Small intestine (tissue), 7 donors: ENCODE measurements around the gene RHBDL1. TPM values are rescaled to one million over a fixed set of nuclear protein-coding genes. Genes with fewer than 3 reads are reported as not detected.

Experiments
- DNase-seq, 2 donors: peaks; one replicate each; pipeline versions ENCODE4 v3.0.0 to v3.0.0-alpha.2; 2013
- FAIRE-seq: peaks from 2 replicates; lab custom pipeline; 2012; peaks lifted over from hg19 to GRCh38; lab: Jason Lieb, UNC
- H3K27ac ChIP-seq, 3 donors: one replicate each; pipeline ENCODE4 v1.5.1; 2013; ENCODE audit warnings: low read length in 2 of 3, mild to moderate bottlenecking in 2 of 3, control low read depth in 1 of 3, inconsistent platforms in 1 of 3, low read depth in 1 of 3, moderate library complexity in 1 of 3
- H3K27me3 ChIP-seq, 3 donors: one replicate each; pipeline ENCODE4 v1.6.1; 2013; ENCODE audit warnings: low read length in 3 of 3, inconsistent platforms in 1 of 3; ENCODE audit not compliant: control insufficient read depth in 3 of 3, insufficient read depth in 3 of 3
- H3K36me3 ChIP-seq, 3 donors: one replicate each; pipeline ENCODE4 v1.6.1; 2013; ENCODE audit warnings: low read length in 3 of 3, inconsistent platforms in 1 of 3, low read depth in 1 of 3, mild to moderate bottlenecking in 1 of 3, moderate library complexity in 1 of 3; ENCODE audit not compliant: control insufficient read depth in 3 of 3, insufficient read depth in 2 of 3
- H3K4me1 ChIP-seq, 3 donors: one replicate each; pipeline ENCODE4 v1.6.1; 2013; ENCODE audit warnings: low read length in 2 of 3, inconsistent platforms in 1 of 3, low read depth in 1 of 3, mild to moderate bottlenecking in 1 of 3, moderate library complexity in 1 of 3; ENCODE audit not compliant: control insufficient read depth in 3 of 3, insufficient read depth in 2 of 3
- H3K4me3 ChIP-seq, 3 donors: one replicate each; pipeline ENCODE4 v1.5.1; 2013; ENCODE audit warnings: low read length in 3 of 3, control low read depth in 1 of 3, inconsistent platforms in 1 of 3, low read depth in 1 of 3, mild to moderate bottlenecking in 1 of 3, moderate library complexity in 1 of 3
- H3K9me3 ChIP-seq, 2 donors: one replicate each; pipeline ENCODE4 v1.6.1; 2013; ENCODE audit warnings: low read depth in 1 of 2, low read length in 1 of 2; ENCODE audit not compliant: control insufficient read depth in 2 of 2, insufficient read depth in 1 of 2
- WGBS, 3 donors: extraction: QIAGEN DNeasy Blood & Tissue Kit; methylation state at CpG; one replicate each; pipeline ENCODE4 v1.1.7; 2013; 5-methylcytosine and 5-hydroxymethylcytosine counted together
- polyA plus RNA-seq, 4 donors: library from polyadenylated mRNA; stranded (reverse) in 3 of 4; unstranded in 1 of 4; fragments of 200-250 nt in 3 of 4; fragments of 120-200 nt in 1 of 4; gene quantifications; one replicate each; pipeline versions ENCODE4 v1.2.1 to v1.2.3, GENCODE V29; 2013
- donor health status: healthy with polysubstance abuse.
- donor health status: control.
- donor health status: control.
- donor health status: Bipolar disorder and iron deficiency.
- donor health status: healthy.

The RHBDL1 gene
- polyA plus RNA-seq, 4 donors, result 2.7 to 6.2 (median 4.7) TPM

DNA sequence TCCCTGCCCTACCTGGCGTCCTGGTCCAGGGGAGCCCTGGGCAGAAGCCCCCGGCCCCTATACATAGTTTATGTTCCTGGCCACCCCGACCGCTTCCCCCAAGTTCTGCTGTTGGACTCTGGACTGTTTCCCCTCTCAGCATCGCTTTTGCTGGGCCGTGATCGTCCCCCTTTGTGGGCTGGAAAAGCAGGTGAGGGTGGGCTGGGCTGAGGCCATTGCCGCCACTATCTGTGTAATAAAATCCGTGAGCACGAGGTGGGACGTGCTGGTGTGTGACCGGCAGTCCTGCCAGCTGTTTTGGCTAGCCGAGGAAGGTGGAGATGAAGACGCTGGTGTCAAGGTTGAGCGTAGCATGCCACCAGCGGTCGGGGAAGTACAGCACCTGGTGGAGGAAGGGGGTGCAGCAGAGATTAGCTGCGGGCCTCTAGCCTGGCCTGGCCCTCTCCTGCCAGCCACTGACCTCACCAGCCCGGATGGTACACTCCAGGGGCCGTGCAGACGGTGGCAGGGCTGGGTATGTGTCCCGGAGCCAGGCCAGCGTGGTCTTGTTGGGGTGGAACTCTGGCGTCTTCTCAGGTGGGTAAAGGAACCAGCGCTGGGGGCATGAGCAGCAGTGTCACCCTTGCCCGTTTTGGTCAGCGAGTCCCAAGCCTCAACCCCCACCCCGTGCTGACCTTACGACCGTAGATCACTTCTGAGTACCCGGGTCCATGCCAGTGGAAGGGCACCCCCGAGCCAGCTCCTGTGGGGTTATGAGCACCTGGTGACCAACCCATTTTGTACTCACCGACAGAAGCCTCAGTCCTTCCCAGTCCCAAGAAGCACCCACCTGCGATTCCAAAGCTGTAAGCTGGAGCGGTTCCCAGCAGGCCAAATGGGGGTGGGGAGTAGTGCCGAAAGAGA, 7.3 kb downstream of the RHBDL1 start:
- H3K27ac ChIP-seq, result peak overlapping the region in 1 of 3 donors; percentile 33
- H3K4me1 ChIP-seq, result peaks cover 4 to 28% (median 5%) of the 10 kb centered on the region in 3 donors
- no peak for DNase-seq
- no peaks in the 10 kb centered on the region for H3K27me3 ChIP-seq
- H3K9me3 ChIP-seq, result no peaks in the 10 kb centered on the region
- WGBS, 3 donors, result 66 to 81% (median 74%) methylated on average over 36 of the region's 36 CpGs
- peak overlapping the region in 2 of 3 donors; percentile 52 to 78 for H3K4me3 ChIP-seq
- no peak for FAIRE-seq
- H3K36me3 ChIP-seq, result peaks cover 5 to 58% (median 12%) of the 10 kb centered on the region in 3 donors

DNA sequence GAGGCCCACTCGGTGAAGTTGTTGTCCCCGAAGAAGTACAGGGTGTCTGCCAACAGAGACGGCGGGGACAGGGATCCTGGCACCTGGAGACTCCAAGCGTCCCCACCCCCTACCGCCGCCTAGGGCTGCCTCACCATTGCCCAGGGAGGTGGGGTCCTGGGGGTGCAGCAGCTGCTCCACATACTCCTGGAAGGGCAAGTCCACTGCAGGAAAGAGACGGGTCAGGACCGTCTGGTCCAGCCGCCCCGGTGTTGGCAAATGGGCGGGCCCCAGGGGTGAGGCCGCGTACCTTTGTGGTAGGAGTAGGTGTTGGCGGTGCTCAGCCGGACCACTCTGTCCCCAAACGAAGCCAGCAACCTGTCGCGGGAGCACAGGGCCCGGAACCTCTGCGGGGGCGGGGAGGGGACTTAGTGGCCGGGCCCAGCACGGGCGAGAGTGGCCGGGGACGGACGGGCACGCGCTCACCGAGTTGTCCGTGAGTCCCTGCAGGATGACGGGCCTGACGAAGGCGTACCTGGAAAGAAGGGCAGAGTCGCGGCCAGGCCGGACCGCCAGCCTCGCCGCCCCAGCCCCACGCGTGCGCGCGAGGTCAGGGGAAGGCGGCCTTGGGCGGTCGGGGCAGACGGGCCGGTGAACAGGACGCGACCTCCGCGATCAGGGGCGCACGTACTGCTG, 8.1 kb downstream of the RHBDL1 start:
- H3K27ac ChIP-seq, result peak overlapping the region in 2 of 3 donors; percentile 74 to 77
- 5 to 15% (median 7%) methylated on average over 53 to 57 of the region's 57 CpGs for WGBS, 3 donors
- DNase-seq (peak in 1 of 2 donors; percentile 24), FAIRE-seq (no peak)
- H3K4me1 ChIP-seq, result peaks cover 4 to 28% (median 5%) of the 10 kb centered on the region in 3 donors
- no peaks in the 10 kb centered on the region for H3K9me3 ChIP-seq
- H3K36me3 ChIP-seq, result peaks cover 5 to 63% (median 12%) of the 10 kb centered on the region in 3 donors
- no peaks in the 10 kb centered on the region for H3K27me3 ChIP-seq
- peak overlapping the region; percentile 52 to 78 (median 67) for H3K4me3 ChIP-seq

DNA sequence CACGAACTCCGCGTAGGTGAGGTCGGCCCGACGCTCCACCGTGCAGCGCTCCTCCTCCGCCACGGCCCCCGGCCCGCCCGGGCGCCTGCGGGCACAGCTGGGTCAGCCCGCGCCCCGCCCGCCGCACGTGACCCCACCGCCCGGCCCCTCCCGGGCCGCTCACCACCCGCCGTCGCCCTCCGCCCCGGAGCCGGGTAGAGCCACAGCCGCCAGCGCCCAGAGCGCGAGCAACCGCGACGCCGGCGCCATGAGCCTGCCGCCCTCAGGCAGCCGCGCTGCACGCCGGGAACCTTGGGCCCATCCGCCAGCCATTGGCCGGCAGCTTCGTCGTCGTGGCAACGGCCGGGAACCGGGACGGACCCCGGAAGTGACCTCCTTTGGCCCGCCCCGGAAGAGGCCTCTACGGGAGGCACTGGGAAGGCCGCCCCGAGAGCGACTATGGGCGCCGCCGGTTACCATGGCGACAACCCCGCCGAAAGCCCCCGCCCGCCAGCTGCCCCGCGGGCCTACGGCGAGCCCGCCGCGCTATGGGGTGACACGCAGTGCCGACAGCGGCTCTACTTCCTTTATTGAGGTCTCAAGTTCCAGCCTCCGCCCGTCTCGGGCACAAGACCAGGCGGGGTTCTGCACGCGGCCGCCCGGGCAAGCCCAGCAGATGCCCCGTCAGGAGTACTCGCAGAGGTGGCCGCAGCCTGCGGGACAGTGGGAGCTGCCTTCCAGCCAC, 8.8 kb downstream of the RHBDL1 start, which contains the start of gene JMJD8:
JMJD8 (minus strand) TSS at position 264 of the 724 bp plus-strand sequence; CDS start at position 249, 15 bp downstream.
- peak within 1 kb of the TSS; percentile 55 to 78 (median 67) for H3K4me3 ChIP-seq
- DNase-seq (peak; percentile 96 to 98), FAIRE-seq (no peak)
- H3K27ac ChIP-seq, result peak within 1 kb of the TSS; percentile 69 to 77 (median 74)
- no peaks in the 10 kb centered on the region for H3K27me3 ChIP-seq
- no peaks in the 10 kb centered on the region for H3K9me3 ChIP-seq
- WGBS, 3 donors, result 1 to 3% (median 2%) methylated on average over 60 to 91 of the region's 91 CpGs
- peaks cover 5 to 63% (median 12%) of the 10 kb centered on the region in 3 donors for H3K36me3 ChIP-seq
- peaks cover 4 to 31% (median 7%) of the 10 kb centered on the region in 3 donors for H3K4me1 ChIP-seq

DNA sequence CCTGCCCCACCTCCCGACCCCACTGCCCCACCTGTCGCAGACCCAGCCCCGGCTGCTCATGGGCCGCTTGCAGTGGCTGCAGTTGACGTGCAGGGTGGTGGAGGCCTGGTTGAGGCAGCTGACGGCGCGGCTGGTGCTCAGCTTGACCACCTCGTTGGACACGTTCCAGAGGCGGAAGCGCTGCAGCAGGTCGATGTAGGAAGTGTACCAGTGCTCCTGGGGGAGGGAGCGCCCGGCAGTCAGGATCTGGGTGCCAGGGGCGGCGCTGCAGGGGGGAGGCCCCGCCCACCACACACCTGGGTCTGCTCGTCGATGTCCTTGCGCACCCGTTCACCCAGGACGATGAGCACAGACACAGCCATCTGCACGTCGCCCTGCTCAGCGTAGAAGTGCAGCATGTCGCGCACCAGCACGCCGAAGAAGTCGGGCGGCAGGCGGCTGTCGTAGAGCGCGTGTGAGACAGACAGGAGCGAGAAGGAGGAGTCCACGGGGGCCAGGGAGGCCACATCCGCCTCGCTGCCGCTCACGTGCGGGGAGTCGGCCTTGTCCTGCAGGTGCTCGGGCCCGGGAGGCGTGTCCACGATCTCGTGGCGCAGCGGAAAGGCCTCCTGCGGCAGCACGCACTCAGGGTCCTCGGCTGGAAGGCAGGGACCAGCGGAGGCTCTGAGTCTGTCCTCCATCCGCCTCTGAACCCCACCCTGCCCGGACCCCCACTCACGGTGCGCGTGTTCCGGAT, 9.7 kb downstream of the RHBDL1 start:
- peak overlapping the region in 1 of 3 donors; percentile 78 for H3K4me3 ChIP-seq
- 92 to 93% (median 93%) methylated on average over 59 to 61 of the region's 61 CpGs for WGBS, 3 donors
- DNase-seq (no peak), FAIRE-seq (no peak)
- no peaks in the 10 kb centered on the region for H3K9me3 ChIP-seq
- H3K4me1 ChIP-seq, result peaks cover 8 to 37% (median 11%) of the 10 kb centered on the region in 3 donors
- no peaks in the 10 kb centered on the region for H3K27me3 ChIP-seq
- peaks cover 5 to 63% (median 12%) of the 10 kb centered on the region in 3 donors for H3K36me3 ChIP-seq
- H3K27ac ChIP-seq, result no peak overlapping the region

DNA sequence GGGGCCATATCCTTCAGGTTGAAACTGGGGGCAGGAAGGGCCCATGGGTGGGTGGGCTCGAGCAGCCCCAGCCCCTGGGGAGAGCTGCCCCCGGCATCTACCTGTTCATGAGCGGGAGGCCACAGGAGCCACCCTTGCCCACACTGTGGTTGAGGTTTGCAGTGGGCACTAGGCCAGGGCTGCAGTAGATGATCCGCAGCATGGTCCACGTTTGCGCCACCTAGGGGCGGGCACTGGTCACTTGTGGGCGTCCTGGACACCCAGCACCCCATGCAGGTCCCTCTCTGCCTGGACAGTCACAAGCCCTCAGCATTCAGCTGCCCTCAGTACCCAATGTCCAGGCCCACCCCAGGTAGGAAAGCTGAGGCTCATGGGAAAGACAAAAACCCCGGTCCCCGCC, 10.5 kb downstream of the RHBDL1 start:
- DNase-seq (peak in 1 of 2 donors; percentile 45), FAIRE-seq (no peak)
- Histone ChIP-seq H3K4me1 (peaks cover 8 to 35% (median 11%) of the 10 kb centered on the region in 3 donors), H3K27me3 (peaks cover 0 to under 1% (median 0%) of the 10 kb centered on the region in 3 donors), H3K9me3 (no peaks in the 10 kb centered on the region), H3K27ac (no peak overlapping the region), H3K4me3 (no peak overlapping the region), H3K36me3 (peaks cover 5 to 63% (median 12%) of the 10 kb centered on the region in 3 donors)
- 58 to 70% (median 61%) methylated on average over 10 of the region's 10 CpGs for WGBS, 3 donors

DNA sequence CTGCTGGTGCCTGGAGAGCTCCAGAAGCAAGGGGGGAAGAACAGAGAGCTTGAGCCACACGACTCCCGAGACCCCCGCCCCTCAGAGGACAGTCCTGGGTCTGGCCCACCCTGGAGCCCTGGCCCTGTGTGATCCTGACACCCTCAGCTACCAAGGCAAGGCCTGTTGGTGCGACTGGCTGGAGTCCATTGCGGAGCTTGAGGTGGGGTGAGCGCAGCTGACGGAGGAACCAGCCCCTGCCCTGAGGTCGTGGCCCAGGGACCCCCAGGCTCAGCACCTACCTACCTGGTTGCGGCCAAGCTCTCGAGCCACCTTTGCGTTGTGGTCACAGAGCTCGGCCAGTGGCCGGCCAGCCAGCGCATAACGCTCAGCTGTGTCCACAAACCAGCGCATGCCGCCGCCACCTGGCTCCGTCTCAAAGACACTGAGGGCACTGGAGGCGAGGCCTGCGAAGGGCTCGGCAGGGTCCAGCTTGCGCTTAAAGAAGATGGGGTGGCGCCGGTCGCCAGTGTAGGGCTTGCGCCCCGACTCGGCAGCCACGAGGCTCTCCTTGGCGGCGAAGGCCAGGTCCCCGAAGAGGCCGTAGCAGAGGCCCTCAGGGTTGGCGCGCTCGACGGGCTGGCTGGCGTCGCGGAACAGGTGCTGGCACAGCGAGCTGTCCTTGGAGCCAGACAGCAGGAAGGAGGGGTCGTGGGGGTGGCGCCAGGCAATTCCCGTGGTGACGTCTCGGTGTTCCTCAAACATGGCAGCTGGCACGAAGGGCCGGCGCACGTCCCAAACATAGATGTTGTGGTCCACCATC, 11.2 kb downstream of the RHBDL1 start:
- no peak for FAIRE-seq

DNA sequence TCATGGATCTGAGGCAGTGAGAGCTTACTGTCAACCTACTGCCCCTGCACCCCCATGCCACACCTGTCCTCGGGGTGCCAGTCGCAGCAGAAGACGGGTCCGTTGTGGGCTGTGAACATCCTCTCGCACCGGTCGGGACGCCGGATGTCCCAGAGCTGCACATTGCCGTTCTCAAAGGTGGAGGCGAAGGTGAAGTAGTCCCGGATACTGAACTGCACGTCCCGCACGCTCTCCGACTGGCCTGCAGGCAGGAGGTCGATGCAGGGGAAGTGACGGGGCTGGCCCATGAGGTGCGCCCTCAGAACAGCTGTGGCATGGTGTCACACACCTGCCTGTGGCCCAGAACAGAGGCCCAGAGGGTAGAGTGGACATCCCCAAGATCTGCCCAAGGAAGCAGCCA, 12.0 kb downstream of the RHBDL1 start:
- Histone ChIP-seq H3K27me3 (peaks cover 0 to 11% (median 0%) of the 10 kb centered on the region in 3 donors), H3K4me1 (peaks cover 3 to 20% (median 8%) of the 10 kb centered on the region in 3 donors), H3K4me3 (no peak overlapping the region), H3K36me3 (peaks cover 3 to 48% (median 7%) of the 10 kb centered on the region in 3 donors), H3K27ac (no peak overlapping the region), H3K9me3 (no peaks in the 10 kb centered on the region)
- FAIRE-seq, result no peak
- DNase-seq, result no peak
- 89 to 95% (median 94%) methylated on average over 19 of the region's 19 CpGs for WGBS, 3 donors

More for the DNA sequence above, 11.2 kb downstream of the RHBDL1 start:
- no peaks in the 10 kb centered on the region for H3K9me3 ChIP-seq
- WGBS, 3 donors, result 95 to 96% (median 95%) methylated on average over 46 to 51 of the region's 51 CpGs
- peaks cover 5 to 56% (median 12%) of the 10 kb centered on the region in 3 donors for H3K36me3 ChIP-seq
- H3K4me1 ChIP-seq, result peaks cover 7 to 29% (median 8%) of the 10 kb centered on the region in 3 donors
- H3K4me3 ChIP-seq, result no peak overlapping the region
- no peak overlapping the region for H3K27ac ChIP-seq
- peaks cover 0 to 5% (median 0%) of the 10 kb centered on the region in 3 donors for H3K27me3 ChIP-seq
- no peak for DNase-seq
